Jurkat, Clone E6-1 (cell line): Measurements from ENCODE around the gene COPG2. TPM values are rescaled to one million over a fixed set of nuclear protein-coding genes. Genes with fewer than 3 reads are reported as not detected.
"Not testable (repeated sequence)": the region's sequence is repeated elsewhere in the genome, so short reads cannot be mapped to it uniquely, and the experiment has no call there.

ENCODE experiments used
- DNase-seq: peaks from one replicate; pipeline ENCODE4 v3.0.0-alpha.2; 2011; ENCODE audit warnings: low read depth, low spot score
- H3K4me3 ChIP-seq: 2 replicates; pipeline ENCODE4 v1.5.1; 2011; ENCODE audit warnings: mild to moderate bottlenecking, low read length, control low read depth, moderate library complexity
- polyA plus RNA-seq: library from polyadenylated mRNA; unstranded; fragments of >200 nt; gene quantifications from one replicate; pipeline ENCODE4 v1.2.1, GENCODE V29; 2012; ENCODE audit warnings: missing spikeins; ENCODE audit not compliant: insufficient read length, insufficient read depth

The COPG2 gene, protein sequence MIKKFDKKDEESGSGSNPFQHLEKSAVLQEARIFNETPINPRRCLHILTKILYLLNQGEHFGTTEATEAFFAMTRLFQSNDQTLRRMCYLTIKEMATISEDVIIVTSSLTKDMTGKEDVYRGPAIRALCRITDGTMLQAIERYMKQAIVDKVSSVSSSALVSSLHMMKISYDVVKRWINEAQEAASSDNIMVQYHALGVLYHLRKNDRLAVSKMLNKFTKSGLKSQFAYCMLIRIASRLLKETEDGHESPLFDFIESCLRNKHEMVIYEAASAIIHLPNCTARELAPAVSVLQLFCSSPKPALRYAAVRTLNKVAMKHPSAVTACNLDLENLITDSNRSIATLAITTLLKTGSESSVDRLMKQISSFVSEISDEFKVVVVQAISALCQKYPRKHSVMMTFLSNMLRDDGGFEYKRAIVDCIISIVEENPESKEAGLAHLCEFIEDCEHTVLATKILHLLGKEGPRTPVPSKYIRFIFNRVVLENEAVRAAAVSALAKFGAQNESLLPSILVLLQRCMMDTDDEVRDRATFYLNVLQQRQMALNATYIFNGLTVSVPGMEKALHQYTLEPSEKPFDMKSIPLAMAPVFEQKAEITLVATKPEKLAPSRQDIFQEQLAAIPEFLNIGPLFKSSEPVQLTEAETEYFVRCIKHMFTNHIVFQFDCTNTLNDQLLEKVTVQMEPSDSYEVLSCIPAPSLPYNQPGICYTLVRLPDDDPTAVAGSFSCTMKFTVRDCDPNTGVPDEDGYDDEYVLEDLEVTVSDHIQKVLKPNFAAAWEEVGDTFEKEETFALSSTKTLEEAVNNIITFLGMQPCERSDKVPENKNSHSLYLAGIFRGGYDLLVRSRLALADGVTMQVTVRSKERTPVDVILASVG
- polyA plus RNA-seq: 42.9 TPM

DNA sequence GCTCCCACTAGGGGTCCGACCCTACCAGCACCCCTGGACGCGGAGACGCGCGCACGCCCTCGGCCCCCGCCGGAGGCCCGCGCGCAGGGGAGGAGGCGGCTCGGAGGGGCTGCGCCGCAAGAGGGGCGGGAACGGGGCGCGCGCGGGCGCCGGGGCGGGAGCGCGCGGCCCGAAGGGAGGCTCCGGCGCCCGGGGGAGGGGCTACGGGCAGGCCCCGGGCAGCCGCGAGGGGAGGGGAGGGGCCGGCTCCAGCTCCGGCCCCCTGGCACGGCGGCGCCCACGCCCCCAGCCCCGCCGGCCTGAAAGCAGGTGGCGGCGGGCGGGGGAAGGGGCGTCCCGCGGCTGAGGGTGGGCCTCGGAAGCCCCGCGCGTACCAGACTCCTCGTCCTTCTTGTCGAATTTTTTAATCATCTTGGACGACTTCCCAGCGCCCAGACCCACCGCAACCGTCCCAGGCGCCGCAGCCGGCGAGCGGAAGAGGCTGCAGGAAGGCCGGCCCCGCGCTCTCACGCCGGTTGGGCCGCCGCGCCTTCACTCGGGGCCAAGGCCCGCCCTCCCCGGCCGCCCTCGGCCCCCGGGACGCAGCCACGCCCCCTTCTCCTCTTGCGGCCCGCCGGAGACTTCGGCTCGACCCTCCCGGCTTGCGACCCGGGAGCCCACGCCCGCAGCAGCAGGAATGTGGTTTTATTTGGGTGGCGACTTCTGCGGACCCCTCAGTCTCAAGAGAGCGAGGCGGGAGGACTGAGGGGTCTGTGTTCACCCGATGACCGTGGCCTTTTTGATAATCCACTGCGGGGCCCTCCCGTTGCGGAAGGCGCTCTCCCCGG lies at the start of gene COPG2:
Gene COPG2 (minus strand): TSS at position 491 of the 827 bp plus-strand sequence. CDS start 80 bp downstream, at position 411.
- H3K4me3 ChIP-seq: peak within 1 kb of the TSS; percentile 79
- peak; percentile 55 for DNase-seq

DNA sequence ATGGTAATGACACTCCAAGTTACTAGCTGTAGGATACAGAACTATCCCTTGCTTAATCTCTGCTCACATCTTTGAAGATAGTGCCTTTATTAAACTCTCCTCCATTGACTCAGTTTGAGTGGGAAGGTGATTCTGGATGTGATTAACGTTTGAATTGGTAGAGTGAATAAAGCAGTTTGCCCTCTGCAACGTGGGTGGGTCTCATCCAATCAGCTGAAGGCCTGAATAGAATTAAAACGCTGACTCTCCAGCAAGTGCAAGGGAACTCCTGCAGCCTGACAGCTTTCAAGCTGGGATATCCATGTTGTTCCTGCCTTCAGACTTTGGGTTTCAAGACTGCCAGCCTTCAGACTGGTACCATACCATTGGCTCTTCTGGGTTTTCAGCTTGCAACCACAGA lies 43.9 kb upstream of the COPG2 start:
- DNase-seq: no peak
- H3K4me3 ChIP-seq: no peak overlapping the region

DNA sequence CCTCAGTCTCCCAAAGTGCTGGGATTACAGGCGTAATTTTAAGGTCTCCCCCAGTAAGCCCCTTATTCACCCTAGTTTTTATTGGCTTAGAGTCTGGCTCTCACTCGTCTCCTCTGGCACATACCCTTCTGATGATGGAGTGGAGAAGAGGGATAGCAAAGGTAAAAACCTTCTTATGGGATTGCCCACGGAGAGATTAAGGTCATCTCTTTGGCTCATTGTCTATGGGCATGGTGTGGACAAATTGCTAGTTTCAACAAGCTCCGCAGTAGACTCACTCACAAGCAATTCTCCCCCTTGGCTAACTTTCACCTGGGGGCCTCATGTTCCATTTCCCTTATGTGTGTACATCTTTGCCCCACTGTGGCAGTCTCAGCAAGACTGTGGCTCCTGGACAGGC lies 40.2 kb upstream of the COPG2 start:
- no peak for DNase-seq
- no peak overlapping the region for H3K4me3 ChIP-seq

DNA sequence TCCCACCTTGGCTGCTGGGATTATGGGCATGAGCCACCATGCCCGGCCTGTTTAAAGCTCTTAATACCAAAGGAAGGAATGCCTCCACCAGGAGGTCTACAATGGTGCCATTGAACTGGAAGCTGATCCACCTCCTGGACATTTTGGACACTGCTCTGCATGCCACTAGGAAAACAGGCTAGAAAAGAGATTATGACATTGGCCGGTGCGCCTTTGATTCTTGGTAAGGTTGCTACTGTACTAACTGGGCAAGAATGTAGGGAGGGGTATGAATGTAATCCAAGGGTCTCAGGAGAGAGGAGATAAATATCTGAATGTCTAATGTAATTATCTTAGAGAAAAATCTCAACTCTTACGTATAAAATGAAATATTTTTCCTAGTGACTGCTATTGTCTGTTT lies 39.5 kb upstream of the COPG2 start:
- no peak for DNase-seq
- H3K4me3 ChIP-seq: no peak overlapping the region

DNA sequence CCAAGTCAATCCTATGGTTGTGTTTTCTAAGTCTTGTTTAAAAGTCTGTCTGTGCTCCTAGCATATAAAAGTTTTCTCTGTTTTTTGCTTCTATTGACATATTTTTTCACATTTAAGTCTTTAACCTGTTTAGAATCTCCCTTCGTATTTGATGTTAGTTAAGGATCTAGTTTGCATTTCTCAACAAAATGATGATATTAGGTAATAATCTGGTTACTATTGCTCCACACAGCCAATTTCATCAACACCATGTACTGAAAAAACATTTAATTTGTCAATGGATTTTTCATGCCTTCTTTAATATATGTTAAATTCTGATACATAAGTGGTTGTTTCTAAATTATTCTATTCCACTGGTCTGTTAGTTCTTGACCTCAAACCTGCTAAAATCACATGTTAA lies 35.3 kb upstream of the COPG2 start:
- no peak overlapping the region for H3K4me3 ChIP-seq
- DNase-seq: no peak

DNA sequence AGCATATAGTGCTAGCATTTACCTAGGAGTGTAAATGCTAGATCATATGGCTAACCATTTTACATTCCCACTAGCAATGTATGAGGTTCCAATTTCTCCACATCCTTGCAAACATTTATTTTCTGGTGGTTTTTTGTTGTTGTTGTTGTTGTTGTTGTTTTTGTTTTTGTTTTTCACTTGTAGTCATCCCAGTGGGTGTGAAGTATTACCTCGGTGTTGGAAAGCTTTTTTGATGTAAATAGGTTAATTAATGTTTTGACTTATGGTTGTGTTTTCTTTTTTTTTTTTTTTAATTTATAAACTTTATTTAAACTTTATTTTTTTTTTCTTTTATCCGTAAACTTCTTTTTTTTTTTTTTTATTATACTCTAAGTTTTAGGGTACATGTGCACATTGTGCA lies 33.1 kb upstream of the COPG2 start:
- no peak for DNase-seq
- H3K4me3 ChIP-seq: no peak overlapping the region

DNA sequence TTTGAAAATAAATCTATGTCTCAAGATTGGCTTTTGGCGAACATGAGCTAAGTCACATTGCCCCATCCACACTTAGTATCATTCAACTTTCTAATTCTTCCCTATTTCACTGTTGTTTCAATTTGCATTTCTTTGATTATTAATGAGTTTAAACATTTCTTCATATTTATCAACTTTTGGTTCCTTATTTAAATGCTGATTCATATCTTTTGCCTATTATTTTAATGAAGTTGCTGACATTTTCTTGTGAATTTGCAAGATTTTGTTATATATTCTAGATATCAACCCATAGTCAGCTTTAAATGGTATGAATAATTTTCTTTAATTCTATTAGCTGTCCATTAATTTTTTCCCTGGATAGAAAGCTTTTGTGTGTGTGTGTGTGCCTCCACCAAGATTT lies 32.2 kb upstream of the COPG2 start:
- no peak for DNase-seq
- no peak overlapping the region for H3K4me3 ChIP-seq

DNA sequence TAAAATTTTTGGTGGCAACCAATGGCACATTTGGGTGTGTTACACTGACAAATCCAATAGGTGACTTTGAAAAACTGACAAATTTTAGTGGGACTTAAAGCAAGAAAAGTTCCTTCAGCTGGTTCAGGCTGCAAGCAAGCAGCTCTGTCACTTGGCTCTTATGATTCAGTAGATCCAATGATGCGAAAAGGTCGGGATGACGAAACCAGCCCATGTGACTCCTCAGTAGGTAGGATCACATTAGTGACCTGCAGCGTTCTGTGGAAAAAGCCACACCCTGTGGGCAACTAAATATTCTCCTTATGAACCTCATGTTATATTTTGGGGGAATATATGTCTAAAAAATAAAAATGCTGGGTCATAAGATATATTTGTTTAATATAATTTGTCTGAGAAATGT lies 31.1 kb upstream of the COPG2 start:
- no peak for DNase-seq
- no peak overlapping the region for H3K4me3 ChIP-seq

DNA sequence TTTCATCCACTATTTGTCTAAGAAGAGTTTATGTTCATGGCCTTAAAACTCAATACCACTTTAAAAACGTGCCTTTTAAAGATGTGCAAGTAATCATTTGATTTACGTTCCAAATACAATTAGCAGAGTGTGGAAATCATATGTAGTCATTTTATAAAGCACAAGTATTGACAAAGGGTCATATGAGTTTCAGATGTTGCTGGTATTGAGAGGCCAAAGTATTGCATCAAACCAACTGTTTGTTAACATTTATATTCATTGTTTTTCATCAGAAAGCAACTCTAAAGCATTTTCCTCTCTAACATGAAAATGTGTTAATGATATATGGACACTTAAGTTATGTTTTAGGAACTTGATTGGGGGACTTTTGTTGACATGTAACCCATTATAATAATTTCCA lies 29.3 kb upstream of the COPG2 start:
- H3K4me3 ChIP-seq: no peak overlapping the region
- no peak for DNase-seq

DNA sequence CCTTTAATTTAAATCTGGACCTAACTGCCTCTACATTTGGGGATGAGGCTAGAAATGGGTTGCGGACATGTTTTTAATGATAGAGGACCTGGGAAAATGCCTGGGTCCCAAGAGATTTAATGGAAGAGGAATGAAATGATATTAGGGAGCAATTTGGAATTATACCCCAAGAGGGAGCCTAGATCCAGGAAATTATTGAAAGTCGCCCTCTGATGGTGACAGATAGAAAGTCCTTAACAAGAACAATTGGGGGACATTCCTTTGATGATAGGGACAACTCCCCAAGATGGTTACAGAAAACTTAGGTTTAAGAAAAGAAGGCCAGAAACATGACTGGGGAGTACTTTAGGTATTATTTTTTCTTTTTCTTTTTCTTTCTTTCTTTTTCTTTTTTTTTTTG lies 27.3 kb upstream of the COPG2 start:
- DNase-seq: peak; percentile 26
- H3K4me3 ChIP-seq: no peak overlapping the region

DNA sequence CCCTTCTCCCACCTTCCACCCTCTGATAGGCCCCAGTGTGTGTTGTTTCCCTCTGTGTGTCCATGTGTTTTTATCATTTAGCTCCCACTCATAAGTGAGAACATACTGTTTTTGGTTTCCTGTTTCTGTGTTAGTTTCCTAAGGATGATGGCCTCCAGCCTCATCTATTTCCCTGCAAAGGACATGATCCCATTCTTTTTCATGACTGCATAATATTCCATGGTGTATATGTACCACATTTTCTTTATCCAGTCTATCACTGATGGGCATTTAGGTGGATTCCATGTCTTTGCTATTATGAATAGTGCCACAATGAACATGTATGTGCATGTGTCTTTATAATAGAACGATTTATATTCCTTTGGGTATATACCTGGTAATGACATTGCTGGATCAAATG lies 23.8 kb upstream of the COPG2 start:
- DNase-seq, H3K4me3 ChIP-seq: not testable (repeated sequence)

DNA sequence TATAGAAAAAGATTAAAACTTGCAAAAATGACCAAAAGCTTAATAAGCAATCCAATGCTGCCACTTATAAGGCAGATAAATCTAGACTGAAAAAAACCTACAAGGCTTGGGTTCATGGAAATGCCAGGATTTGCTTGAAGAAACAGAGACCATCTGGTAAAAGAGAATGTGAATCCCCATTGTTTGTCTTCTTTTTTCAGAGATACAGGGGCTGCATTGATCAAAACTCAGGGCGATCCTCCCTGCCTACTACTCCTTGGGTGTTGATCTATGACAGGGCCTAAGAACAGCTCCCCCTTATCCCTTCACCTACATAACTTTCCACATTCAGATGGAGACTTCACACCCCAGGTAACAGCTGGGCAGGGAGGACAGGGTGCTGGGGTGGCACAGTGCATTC lies 21.1 kb upstream of the COPG2 start:
- no peak overlapping the region for H3K4me3 ChIP-seq
- DNase-seq: no peak

DNA sequence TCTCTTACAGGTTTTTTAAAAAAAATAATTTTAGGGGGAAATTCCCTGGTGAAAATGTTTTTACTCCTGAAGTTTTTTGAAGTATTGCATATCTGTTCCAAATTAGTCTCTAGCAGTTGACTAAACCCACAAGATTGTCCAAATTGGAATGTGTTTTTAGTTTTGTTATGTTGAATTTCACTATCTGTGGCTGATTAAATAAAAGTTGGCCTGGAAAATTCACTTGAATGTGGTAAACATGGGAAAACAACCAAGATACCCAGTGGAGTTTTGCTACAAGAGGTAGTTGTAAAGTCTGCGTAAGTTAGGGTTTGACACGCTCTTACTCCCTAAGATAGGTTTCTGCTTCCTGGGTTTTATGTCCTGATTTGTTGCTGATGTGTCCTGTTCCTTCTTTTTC lies 14.5 kb upstream of the COPG2 start:
- no peak for DNase-seq
- no peak overlapping the region for H3K4me3 ChIP-seq

DNA sequence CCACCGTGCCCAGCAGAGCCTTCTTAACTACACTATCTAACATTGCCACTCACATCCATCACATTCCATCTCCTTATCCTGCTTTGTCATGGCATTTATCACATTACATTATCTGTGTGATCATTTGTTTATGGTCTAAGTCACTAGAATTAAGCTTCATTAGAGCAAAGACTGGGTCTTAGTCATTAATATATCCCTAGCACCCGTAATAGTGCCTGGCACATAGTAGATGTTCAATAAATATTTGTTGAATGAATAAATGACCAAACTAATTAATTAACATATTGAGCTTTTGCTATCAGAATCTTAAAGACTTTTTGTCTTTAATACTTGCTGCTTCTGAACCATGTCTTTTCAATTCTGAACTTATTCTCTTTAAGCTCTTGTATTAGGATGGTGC lies 5.9 kb upstream of the COPG2 start:
- H3K4me3 ChIP-seq: no peak overlapping the region
- no peak for DNase-seq

DNA sequence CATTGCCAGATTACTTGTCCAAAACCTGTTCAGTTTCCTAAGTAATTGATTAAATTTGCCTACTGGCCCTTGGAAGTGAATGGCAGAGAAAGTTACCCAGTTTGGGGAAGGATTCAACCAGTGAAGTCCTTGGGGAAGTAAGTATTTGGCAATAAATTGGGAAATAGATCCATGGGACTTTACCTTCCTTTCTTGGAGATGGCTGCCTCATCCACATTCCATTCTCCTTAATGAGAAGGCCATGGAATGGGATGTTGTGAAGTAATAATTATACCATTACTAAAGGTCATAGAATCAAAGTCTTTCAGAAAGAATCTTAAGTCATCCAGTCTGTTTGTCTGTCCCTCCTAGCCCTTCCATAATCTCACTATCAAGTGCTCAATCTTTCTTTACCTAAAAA lies 4.5 kb upstream of the COPG2 start:
- no peak overlapping the region for H3K4me3 ChIP-seq
- DNase-seq: no peak

DNA sequence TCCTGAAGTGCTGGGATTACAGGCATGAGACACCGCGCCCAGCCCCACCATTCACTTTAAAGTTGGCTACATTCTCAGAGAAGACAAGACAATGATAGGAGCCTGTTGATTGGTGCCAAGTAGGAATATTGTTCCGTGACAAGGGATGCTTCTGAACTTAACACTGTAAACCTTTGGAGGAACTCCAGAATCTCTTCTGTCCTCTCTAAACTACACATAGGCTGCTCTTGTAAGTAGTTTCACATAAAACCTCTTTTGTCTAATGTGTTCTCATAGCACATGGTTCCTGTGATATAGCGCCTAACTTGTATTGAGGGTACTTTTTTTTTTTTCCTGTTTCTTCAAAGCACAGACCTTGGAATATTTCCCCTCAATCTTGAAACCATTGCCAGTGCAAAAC lies 3.6 kb upstream of the COPG2 start:
- H3K4me3 ChIP-seq: no peak overlapping the region
- DNase-seq: no peak

DNA sequence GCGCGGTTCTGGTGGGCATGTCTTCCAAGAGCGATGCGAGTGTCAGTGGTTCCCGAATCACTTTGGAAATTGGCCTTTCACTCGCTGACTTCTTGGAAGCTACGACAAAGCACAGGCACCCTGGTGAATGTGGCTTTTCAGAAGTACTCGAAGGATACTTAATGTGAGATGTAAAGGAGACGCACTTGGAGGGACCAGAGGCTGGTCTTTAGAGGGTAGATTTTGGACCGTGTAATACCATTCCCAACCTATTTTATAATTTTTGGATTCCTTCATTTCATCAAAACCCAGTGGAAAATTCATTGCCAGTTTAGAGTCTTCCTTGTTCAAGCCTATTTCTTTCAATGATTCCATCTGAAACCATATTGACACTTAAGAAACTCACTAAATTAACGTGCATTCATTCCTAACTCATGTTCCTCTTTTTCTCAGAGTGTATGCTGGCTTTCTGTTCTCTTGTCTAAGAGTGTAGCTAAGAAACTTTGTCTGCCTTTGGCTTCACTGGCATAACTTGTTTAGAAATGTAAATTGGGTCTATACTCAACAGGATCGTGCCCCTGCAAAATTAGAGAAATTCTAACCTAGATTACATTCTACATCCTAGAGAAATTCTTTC lies 645 bp upstream of the COPG2 start:
- H3K4me3 ChIP-seq: peak overlapping the region; percentile 56

DNA sequence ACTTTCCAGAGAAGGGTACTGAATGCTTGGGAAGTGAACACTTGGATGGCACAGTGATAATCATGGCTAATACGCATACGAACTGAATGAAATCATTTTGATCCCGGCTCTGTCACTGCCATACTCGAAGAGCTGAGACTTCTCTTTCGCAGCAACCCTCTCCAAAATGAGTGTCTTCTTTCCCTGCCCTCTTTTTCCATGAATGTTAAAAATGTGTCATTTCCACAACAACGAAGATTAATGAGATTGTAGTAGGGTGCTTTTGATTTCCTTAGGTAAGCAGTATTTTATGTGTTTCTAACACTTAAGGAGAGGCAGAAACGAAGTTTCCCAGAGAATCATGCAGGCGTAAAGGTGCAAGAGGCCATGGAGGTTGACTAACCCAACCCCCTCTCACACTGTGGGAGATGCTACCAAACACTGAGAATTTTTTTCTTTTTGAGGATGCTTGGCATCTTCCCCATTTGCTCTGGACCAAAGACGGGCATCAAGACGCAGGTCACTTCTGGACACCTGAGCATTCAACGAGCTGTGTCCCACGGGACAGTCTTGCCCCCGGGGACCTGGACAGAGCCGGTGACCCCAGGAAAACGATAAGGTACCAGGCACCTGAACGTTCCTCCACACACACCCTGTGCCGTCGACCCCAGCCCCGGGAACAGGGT lies 823 bp downstream of the COPG2 start:
- no peak for DNase-seq
- peak overlapping the region; percentile 79 for H3K4me3 ChIP-seq

More for the DNA sequence above, 645 bp upstream of the COPG2 start:
- no peak for DNase-seq

DNA sequence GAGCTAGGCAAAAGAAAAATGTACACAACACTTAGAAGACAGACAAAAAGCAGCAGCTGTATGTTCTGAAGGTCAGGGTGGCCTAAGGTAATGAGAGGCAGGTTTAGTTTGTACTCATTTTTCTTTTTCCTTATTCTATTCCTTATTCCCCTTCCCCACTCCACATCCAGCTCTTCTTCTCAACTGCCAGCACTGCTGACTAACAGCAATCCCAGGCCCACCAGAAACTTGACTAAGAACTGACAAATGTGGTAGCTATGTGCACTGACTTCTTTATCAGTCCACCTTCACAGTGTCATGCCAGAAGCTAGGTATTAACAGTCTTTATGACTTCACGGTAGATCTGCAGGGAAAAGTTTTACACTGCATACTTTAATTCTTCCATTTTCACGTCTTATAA lies 6.1 kb downstream of the COPG2 start:
- DNase-seq: no peak
- H3K4me3 ChIP-seq: no peak overlapping the region
